Chondrocyte (in vitro differentiated cells): Measurements from ENCODE around the gene CEP85L. TPM values are rescaled to one million over a fixed set of nuclear protein-coding genes. Genes with fewer than 3 reads are reported as not detected.

Source experiments
- DNase-seq: peaks from one replicate; pipeline ENCODE4 v3.0.0; 2021; ENCODE audit warnings: mixed read lengths, low spot score
- H3K27ac Mint-ChIP-seq: one replicate; pipeline ENCODE4 v1.8.0; 2021; ENCODE audit warnings: mild to moderate bottlenecking, moderate library complexity, mixed read lengths; ENCODE audit not compliant: unreplicated experiment
- H3K27me3 Mint-ChIP-seq: 2 replicates; pipeline ENCODE4 v1.8.0; 2021; ENCODE audit warnings: low read depth, mixed read lengths
- H3K36me3 Mint-ChIP-seq: 2 replicates; pipeline ENCODE4 v1.8.0; 2021; ENCODE audit warnings: low read depth, mixed read lengths
- H3K4me1 Mint-ChIP-seq: 2 replicates; pipeline ENCODE4 v1.8.0; 2021; ENCODE audit warnings: low read depth, mild to moderate bottlenecking, mixed read lengths
- H3K4me3 Mint-ChIP-seq: one replicate; pipeline ENCODE4 v1.8.0; 2021; ENCODE audit warnings: mild to moderate bottlenecking, moderate library complexity, mixed read lengths; ENCODE audit not compliant: unreplicated experiment
- H3K9me3 Mint-ChIP-seq: 2 replicates; pipeline ENCODE4 v1.8.0; 2021; ENCODE audit warnings: low read depth, mixed read lengths
- total RNA-seq: library from RNA; stranded (reverse); gene quantifications from 3 replicates; pipeline ENCODE4 v1.2.1, GENCODE V29; 2021
- TF ChIP-seq, protein P1 (sequence below): fragments of 200-600 bp; sonication (generic); IDR thresholded peaks from 2 replicates; pipeline ENCODE4 v1.5.0; 2021; ENCODE audit warnings: antibody characterized with exemption, mild to moderate bottlenecking, moderate library complexity

The CEP85L gene
- total RNA-seq, 1 donor from 2014 or later = 10.4 TPM

DNA sequence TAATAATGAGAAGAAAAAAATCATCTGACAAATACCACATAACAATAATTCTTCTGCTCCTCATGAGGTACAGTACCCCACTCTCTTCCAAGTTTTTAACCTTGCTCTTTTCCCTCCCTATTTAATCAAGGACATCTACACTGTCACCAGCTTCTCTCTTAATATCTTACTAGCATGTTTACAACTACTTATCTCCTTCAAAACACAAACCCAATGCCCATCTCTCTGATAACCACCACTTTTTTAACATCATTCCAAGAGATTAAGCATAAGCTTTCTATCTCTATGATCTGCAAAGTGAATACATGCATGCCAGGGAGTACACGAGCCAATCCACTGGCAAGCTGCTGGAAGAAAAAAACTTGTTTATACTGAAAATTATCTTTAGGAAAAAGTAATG, 10.3 kb downstream of the CEP85L start:
- H3K27ac Mint-ChIP-seq = no peak overlapping the region
- H3K4me1 Mint-ChIP-seq = peaks cover 8% of the 10 kb centered on the region
- no peak for DNase-seq
- TF ChIP-seq, protein P1, sequence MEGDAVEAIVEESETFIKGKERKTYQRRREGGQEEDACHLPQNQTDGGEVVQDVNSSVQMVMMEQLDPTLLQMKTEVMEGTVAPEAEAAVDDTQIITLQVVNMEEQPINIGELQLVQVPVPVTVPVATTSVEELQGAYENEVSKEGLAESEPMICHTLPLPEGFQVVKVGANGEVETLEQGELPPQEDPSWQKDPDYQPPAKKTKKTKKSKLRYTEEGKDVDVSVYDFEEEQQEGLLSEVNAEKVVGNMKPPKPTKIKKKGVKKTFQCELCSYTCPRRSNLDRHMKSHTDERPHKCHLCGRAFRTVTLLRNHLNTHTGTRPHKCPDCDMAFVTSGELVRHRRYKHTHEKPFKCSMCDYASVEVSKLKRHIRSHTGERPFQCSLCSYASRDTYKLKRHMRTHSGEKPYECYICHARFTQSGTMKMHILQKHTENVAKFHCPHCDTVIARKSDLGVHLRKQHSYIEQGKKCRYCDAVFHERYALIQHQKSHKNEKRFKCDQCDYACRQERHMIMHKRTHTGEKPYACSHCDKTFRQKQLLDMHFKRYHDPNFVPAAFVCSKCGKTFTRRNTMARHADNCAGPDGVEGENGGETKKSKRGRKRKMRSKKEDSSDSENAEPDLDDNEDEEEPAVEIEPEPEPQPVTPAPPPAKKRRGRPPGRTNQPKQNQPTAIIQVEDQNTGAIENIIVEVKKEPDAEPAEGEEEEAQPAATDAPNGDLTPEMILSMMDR = no peak
- H3K9me3 Mint-ChIP-seq = no peaks in the 10 kb centered on the region
- peaks cover 2% of the 10 kb centered on the region for H3K36me3 Mint-ChIP-seq
- no peak overlapping the region for H3K4me3 Mint-ChIP-seq
- no peaks in the 10 kb centered on the region for H3K27me3 Mint-ChIP-seq

DNA sequence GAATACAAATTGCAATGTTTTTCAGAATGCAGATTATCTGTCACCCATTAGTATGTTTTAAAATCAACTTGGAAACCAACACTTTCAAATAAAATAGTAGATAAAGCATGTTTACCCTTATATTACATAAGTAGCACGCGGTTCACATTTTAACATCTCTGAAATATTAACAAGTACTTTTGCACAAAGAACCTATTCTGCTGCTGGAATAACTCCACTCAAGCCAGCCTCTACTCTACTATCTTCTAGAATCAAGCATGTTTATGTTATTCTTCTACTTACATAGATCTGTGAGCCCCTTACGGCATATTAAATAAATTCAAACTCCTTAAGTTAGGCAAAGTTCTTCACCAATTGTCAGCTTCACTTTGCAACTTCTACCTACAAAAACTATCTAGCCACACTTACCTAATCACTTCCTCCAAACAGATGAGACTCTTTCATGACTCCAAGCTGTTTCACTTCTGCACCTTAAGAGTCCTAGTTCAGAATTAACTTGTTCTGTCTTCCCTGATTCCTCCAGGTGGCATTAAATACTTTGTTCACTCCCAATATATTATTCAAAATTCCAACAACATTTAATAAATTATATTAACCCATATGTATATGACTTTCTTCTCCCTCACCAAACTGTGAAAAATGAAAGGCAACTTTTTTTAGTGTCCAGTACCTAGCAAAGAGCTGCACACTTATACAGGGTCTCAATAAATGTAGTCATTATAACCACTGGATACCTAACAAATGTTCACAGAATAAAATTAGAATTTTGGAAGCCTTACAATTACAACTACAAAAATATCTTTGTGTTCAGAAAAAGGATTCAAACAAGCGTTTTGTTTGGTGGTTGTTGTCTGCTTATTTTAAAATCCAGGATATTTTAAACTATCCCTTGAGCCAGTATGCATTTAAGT, 12.1 kb downstream of the CEP85L start:
- Mint-ChIP-seq H3K27ac (no peak overlapping the region), H3K4me1 (peaks cover 7% of the 10 kb centered on the region), H3K36me3 (peaks cover 2% of the 10 kb centered on the region), H3K27me3 (no peaks in the 10 kb centered on the region), H3K9me3 (no peaks in the 10 kb centered on the region), H3K4me3 (no peak overlapping the region)
- TF ChIP-seq, protein P1 = no peak
- DNase-seq = no peak

DNA sequence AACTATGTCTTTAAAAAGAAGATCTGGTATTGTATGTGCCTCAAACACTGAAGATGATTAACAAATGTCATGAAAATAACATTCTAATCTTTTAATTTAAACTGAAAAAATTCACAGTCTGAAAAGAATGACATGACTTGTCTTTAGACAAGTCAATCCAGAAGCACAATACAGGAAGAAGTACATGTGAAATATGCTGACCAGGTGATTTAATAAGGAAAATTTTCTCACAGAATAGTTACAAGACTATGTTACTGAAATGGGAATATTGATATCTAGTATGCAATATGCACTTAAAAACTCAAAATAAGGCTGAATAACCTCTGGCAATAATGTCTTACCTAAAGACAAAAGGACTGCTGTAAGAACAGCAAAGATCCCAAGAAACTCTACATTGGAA, 13.1 kb downstream of the CEP85L start:
- Mint-ChIP-seq H3K4me1 (peaks cover 4% of the 10 kb centered on the region), H3K9me3 (no peaks in the 10 kb centered on the region)
- TF ChIP-seq, protein P1 = no peak

DNA sequence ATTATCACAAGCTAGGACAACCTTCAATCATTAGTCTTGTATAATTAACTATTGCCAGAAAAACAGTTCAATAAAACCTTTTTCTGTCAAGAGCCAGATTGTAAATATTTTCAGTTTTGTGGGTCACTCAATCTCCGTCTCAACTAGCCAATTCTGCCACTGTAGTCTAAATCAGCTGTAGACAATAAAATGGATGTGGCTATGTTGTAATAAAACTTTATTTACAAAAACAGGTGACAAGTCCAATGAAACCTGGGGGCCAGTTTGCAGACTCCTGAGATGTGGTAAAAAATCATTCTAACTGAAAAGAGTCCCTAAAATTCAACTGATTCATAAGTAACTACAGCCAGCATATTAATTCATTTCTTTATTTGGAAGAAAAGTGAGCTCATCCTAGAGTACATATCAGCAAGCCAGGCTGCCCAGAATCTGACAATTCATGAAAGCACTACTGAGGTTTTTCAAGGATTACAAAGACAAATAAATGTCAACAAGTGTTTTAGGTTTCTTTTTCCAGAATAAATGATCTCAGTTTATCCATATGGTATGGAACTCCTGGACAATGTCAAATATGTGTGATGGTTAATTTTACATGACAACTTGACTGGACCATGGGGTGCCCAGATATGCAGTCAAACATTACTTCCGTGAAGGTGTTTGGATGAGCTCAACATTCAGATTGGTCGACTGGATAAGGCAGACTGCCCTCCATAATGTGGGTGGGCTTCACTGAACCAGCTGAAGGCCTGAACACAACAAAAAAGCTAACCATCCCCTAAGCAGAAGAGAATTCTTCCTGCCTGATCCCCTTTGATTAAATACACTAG, 15.3 kb downstream of the CEP85L start:
- H3K4me1 Mint-ChIP-seq = peaks cover 4% of the 10 kb centered on the region
- DNase-seq = no peak

More for the DNA sequence above, 13.1 kb downstream of the CEP85L start:
- Mint-ChIP-seq H3K36me3 (no peaks in the 10 kb centered on the region), H3K27me3 (no peaks in the 10 kb centered on the region), H3K4me3 (no peak overlapping the region), H3K27ac (no peak overlapping the region)
- DNase-seq = no peak

DNA sequence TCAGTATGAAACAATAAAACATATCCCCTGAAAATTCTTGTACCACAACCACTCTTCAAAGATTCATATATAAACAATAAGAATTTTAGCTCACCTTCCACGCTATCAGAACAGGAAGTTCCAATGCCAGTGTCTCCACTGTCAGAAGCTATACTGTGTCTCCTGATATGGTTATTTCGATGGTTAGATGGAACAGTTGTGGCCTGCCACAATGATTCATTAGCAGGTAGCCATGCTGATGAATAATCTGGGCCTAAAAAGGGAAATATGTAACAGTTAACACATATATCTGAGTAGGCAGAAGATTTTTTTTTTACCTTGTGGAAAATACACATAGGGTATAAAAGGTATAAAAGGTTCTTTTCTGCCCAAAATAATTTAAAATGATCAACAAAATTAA, 19.0 kb downstream of the CEP85L start:
- Mint-ChIP-seq H3K27me3 (no peaks in the 10 kb centered on the region), H3K9me3 (no peaks in the 10 kb centered on the region), H3K4me3 (no peak overlapping the region), H3K4me1 (no peaks in the 10 kb centered on the region), H3K27ac (no peak overlapping the region), H3K36me3 (peaks cover 6% of the 10 kb centered on the region)
- TF ChIP-seq, protein P1 = no peak
- DNase-seq = no peak

More for the DNA sequence above, 15.3 kb downstream of the CEP85L start:
- H3K27ac Mint-ChIP-seq = no peak overlapping the region
- no peak overlapping the region for H3K4me3 Mint-ChIP-seq
- H3K27me3 Mint-ChIP-seq = no peaks in the 10 kb centered on the region
- TF ChIP-seq, protein P1 = no peak
- H3K9me3 Mint-ChIP-seq = no peaks in the 10 kb centered on the region
- H3K36me3 Mint-ChIP-seq = no peaks in the 10 kb centered on the region
